Measurements from ENCODE around the gene GGTLC2.
"Not testable (repeated sequence)": the region's sequence is repeated elsewhere in the genome, so short reads cannot be mapped to it uniquely, and the experiment has no call there.

The GGTLC2 gene

DNA sequence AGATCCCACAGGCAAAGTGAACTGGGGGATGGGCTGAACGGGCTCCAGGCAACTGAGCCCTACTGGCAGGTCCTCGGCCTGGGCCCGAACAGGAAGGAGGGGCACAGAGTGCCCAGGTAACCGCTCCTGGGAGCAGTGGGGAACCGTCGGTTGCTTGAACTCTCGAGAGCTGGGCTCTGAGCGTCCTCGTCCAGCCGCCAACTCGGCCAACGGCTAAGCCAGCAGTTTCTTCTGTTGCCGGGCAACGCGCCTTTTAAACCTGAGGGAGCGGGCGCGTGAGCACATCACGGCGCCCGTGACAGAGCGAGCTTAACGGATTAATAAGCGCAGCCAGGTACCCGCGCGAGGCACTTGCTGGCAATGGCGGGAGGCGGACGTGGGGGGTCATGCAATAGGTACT lies at the start of gene GGTLC2:
Gene GGTLC2 (plus strand): TSS at position 301 of the 400 bp plus-strand sequence. CDS start 1,732 bp downstream, outside the sequence.
- H3K4me1 ChIP-seq; H3K4me3 ChIP-seq; H3K27ac ChIP-seq; H3K27me3 ChIP-seq; H3K36me3 ChIP-seq; H3K9me3 ChIP-seq; intact Hi-C loops (cut with DNase I; ENCODE audit: low total_unique reads); DNase-seq: not testable (repeated sequence)

DNA sequence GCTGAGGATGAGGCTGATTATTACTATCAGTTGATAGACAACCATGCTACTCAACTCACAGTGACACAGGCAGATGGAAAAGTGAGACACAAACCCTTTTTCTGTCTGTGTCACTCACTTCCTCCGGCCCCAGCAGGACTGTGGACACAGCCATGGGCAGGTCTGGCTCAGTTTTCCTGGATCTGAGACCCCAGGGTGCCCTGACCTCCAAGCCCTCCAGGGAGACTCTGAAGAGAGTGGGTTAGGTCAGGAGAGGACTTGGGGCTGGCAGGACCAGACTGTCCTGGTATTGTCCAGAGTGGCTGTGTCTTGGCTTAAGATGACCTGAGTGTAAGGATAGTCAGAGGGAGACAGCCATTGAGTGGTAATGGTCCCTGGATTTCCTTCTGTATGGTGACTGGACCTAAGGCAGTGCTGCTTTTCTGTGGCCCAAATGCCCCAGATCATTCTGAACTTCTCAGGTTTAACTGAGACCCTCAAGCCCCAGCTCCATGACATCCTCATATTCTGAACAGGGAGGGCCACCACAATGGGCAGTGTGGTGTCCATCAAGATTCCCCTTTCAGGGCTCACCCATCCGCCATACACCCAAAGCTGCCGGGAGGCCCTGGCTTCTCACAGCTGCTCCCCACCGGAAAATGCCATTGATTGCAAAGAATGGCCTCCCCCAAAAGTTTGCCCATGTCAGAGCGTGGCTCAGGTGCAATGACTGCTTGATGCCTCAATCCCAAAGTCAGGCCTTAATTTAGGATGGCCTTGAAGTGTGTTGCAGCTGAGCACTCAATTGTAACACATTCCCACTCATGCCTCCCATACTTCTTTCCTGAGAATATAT lies 49.2 kb upstream of the GGTLC2 start:
- Histone ChIP-seq H3K36me3 (no peaks in the 10 kb centered on the region), H3K4me1 (no peaks in the 10 kb centered on the region), H3K27me3 (peaks cover 0 to 11% of the 10 kb centered on the region in 2 donors), H3K9me3 (no peaks in the 10 kb centered on the region), H3K4me3 (no peak overlapping the region), H3K27ac (no peak overlapping the region)
- DNase-seq, result no peak
- intact Hi-C loops (cut with DNase I; ENCODE audit: low total_unique reads), result no loop called here
- TF ChIP-seq, protein P1, sequence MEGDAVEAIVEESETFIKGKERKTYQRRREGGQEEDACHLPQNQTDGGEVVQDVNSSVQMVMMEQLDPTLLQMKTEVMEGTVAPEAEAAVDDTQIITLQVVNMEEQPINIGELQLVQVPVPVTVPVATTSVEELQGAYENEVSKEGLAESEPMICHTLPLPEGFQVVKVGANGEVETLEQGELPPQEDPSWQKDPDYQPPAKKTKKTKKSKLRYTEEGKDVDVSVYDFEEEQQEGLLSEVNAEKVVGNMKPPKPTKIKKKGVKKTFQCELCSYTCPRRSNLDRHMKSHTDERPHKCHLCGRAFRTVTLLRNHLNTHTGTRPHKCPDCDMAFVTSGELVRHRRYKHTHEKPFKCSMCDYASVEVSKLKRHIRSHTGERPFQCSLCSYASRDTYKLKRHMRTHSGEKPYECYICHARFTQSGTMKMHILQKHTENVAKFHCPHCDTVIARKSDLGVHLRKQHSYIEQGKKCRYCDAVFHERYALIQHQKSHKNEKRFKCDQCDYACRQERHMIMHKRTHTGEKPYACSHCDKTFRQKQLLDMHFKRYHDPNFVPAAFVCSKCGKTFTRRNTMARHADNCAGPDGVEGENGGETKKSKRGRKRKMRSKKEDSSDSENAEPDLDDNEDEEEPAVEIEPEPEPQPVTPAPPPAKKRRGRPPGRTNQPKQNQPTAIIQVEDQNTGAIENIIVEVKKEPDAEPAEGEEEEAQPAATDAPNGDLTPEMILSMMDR (IDR thresholded peaks at IDR 0.05), result no peak

DNA sequence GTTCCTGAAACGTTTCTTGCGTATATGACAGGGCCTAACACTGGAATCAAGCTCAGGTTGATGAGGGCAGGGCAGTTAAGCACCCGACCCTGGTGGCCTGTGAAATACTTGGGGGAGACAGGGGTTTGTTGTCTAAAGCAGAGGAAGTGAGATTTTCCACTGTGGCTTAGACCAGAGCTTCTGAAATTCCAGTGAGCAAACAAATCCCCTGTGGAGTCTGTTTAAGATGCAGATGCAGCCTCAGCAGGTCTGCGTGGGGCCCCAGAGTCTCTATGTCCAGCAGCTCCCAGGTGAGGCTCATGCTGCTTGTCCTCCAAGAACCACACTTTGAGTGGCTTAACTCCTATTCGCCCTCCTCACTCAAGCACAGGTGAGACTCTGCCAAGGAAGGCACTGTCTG lies 46.3 kb upstream of the GGTLC2 start:
- Histone ChIP-seq H3K4me1 (no peaks in the 10 kb centered on the region), H3K27ac (no peak overlapping the region), H3K36me3 (no peaks in the 10 kb centered on the region), H3K4me3 (no peak overlapping the region), H3K27me3 (peaks cover 0 to 13% of the 10 kb centered on the region in 2 donors), H3K9me3 (no peaks in the 10 kb centered on the region)
- no peak for DNase-seq
- intact Hi-C loops (cut with DNase I; ENCODE audit: low total_unique reads), result no loop called here
- TF ChIP-seq, protein P1 (IDR thresholded peaks at IDR 0.05), result no peak

DNA sequence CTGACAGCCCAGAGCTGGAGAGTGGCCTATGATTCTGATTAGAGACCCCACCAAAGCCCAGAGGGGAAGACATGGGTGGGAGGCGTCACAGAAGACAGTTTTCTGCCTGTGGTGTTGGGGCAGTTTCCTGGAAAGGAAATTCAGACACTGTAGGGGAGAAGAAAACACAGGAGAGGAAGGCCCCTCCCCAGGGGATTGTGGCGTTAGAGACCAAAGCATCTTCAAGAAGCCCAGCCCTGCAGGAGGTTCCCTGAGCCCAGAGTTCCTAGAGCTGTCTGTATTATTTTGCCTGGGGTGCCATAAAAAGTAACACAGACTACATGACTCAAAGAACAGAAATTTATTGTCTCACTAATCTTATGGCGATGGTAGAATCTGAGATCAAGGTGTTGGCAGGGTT lies 45.2 kb upstream of the GGTLC2 start:
- no peaks in the 10 kb centered on the region for H3K36me3 ChIP-seq
- intact Hi-C loops (cut with DNase I; ENCODE audit: low total_unique reads), result no loop called here
- no peak overlapping the region for H3K27ac ChIP-seq
- peaks cover 0 to 12% of the 10 kb centered on the region in 2 donors for H3K27me3 ChIP-seq
- DNase-seq, result no peak
- no peak overlapping the region for H3K4me3 ChIP-seq
- TF ChIP-seq, protein P1 (IDR thresholded peaks at IDR 0.05), result no peak
- no peaks in the 10 kb centered on the region for H3K9me3 ChIP-seq
- no peaks in the 10 kb centered on the region for H3K4me1 ChIP-seq

DNA sequence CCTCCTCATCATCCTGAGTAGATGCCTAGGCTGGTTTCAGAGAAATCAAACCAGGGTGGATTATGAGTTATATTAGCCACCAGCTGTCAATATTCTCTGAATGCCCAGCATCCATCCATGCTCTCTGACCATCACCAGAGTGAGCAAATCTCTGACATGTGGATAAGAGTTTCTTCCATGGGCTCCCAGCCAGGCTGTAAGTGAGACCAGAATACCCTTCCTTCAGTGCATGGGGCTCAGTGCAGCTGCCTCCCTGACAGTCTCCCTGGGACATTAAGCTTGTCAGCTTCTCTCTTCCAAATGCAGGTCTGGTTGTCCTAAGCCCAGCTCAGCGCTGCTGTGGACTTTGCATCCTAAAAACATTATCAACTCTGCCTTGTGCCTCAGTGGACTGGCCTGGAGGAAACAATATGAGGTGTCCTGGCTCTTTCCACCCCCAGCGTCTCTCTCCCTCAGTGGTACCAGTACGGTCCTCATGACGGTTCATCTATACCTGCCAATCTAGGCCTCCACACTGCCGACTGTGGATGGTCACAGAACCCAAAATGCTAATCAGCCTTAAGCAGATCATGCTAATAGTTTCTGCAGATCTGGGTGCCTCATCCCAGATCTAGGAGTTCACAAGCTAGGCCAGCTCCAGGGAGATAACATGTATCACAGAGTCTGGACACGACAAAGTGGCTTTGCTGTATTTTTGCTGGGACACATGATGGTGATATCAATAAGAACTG lies 43.7 kb upstream of the GGTLC2 start:
- intact Hi-C loops (cut with DNase I; ENCODE audit: low total_unique reads), result no loop called here

More for the DNA sequence above, 43.7 kb upstream of the GGTLC2 start:
- Histone ChIP-seq H3K9me3 (no peaks in the 10 kb centered on the region), H3K4me1 (no peaks in the 10 kb centered on the region), H3K36me3 (no peaks in the 10 kb centered on the region), H3K27me3 (peaks cover 0 to 12% of the 10 kb centered on the region in 2 donors), H3K27ac (no peak overlapping the region), H3K4me3 (no peak overlapping the region)
- DNase-seq, result no peak
- TF ChIP-seq, protein P1 (IDR thresholded peaks at IDR 0.05), result no peak

Data from tibial artery (tissue), 4 donors.